WTC11 (cell line): ENCODE results near the gene RIPOR2. TPM values are rescaled to one million over a fixed set of nuclear protein-coding genes. Genes with fewer than 3 reads are reported as not detected.

ENCODE experiments used
- CBFB ChIP-seq: sonication (generic); formaldehyde crosslinking; IDR thresholded peaks from 2 replicates; pipeline ENCODE4 v1.8.1; 2022; ENCODE audit warnings: mild to moderate bottlenecking, low read depth, missing genetic modification reagents
- CREM ChIP-seq: sonication (generic); formaldehyde crosslinking; IDR thresholded peaks from 2 replicates; pipeline ENCODE4 v1.8.1; 2022; ENCODE audit warnings: mild to moderate bottlenecking, missing genetic modification reagents, moderate library complexity
- ERG ChIP-seq: fragments of 250-450 bp; sonication (Bioruptor Pico); IDR thresholded peaks from 2 replicates; pipeline ENCODE4 v1.8.0; 2021; ENCODE audit warnings: mild to moderate bottlenecking
- FOXJ3 ChIP-seq: sonication (generic); formaldehyde crosslinking; IDR thresholded peaks from 2 replicates; pipeline ENCODE4 v1.9.0; 2021; ENCODE audit warnings: missing genetic modification reagents, mild to moderate bottlenecking, borderline replicate concordance
- HMGA2 ChIP-seq: fragments of 250-450 bp; sonication (Bioruptor Pico); IDR thresholded peaks from 2 replicates; pipeline ENCODE4 v1.4.0; 2021; ENCODE audit warnings: mild to moderate bottlenecking, moderate library complexity
- HMGXB4 ChIP-seq: sonication (generic); formaldehyde crosslinking; IDR thresholded peaks from 2 replicates; pipeline ENCODE4 v1.8.1; 2023; ENCODE audit warnings: mild to moderate bottlenecking, moderate library complexity, missing genetic modification reagents
- JAZF1 ChIP-seq: fragments of 250-450 bp; sonication (Bioruptor Pico); IDR thresholded peaks from 2 replicates; pipeline ENCODE4 v1.9.0; 2021; ENCODE audit warnings: moderate library complexity, mild to moderate bottlenecking, inconsistent platforms
- MAX ChIP-seq: sonication (generic); formaldehyde crosslinking; IDR thresholded peaks from 2 replicates; pipeline ENCODE4 v1.8.0; 2022; ENCODE audit warnings: mild to moderate bottlenecking, missing genetic modification reagents
- NFYB ChIP-seq: sonication (generic); formaldehyde crosslinking; conservative IDR thresholded peaks from 2 replicates; pipeline ENCODE4 v1.8.0; 2022; ENCODE audit warnings: low read depth, missing genetic modification reagents
- NR2C2 ChIP-seq: sonication (generic); formaldehyde crosslinking; IDR thresholded peaks from 2 replicates; pipeline ENCODE4 v1.8.0; 2022; ENCODE audit warnings: mild to moderate bottlenecking, missing genetic modification reagents
- SP1 ChIP-seq: sonication (generic); formaldehyde crosslinking; conservative IDR thresholded peaks from 2 replicates; pipeline ENCODE4 v1.8.1; 2022; ENCODE audit warnings: missing genetic modification reagents
- USF2 ChIP-seq: sonication (generic); formaldehyde crosslinking; IDR thresholded peaks from 2 replicates; pipeline ENCODE4 v1.8.1; 2023; ENCODE audit warnings: mild to moderate bottlenecking, missing genetic modification reagents, moderate library complexity
- ZNF121 ChIP-seq: sonication (generic); formaldehyde crosslinking; IDR thresholded peaks from 2 replicates; pipeline ENCODE4 v1.8.0; 2023; ENCODE audit warnings: missing genetic modification reagents
- ZNF138 ChIP-seq: sonication (generic); formaldehyde crosslinking; conservative IDR thresholded peaks from 2 replicates; pipeline ENCODE4 v1.8.1; 2022; ENCODE audit warnings: mild to moderate bottlenecking, moderate library complexity, missing genetic modification reagents
- ZNF281 ChIP-seq: sonication (generic); formaldehyde crosslinking; IDR thresholded peaks from 2 replicates; pipeline ENCODE4 v1.8.0; 2023; ENCODE audit warnings: mild to moderate bottlenecking, missing genetic modification reagents
- ZNF512 ChIP-seq: sonication (generic); formaldehyde crosslinking; IDR thresholded peaks from 2 replicates; pipeline ENCODE4 v1.8.1; 2022; ENCODE audit warnings: missing genetic modification reagents, borderline replicate concordance
- total RNA-seq: library from RNA; stranded (reverse); gene quantifications from 3 replicates; pipeline ENCODE4 v1.2.3, GENCODE V29; 2021
- TF ChIP-seq, protein P1 (sequence below): sonication (generic); formaldehyde crosslinking; conservative IDR thresholded peaks from 2 replicates; pipeline ENCODE4 v1.8.1; 2023; ENCODE audit warnings: mild to moderate bottlenecking, low read depth, missing genetic modification reagents, moderate library complexity
- TF ChIP-seq, protein P2 (sequence below): fragments of 250-450 bp; sonication (Bioruptor Pico); IDR thresholded peaks from 2 replicates; pipeline ENCODE4 v1.9.0; 2021; ENCODE audit warnings: mild to moderate bottlenecking, borderline replicate concordance
- TF ChIP-seq, protein P3 (sequence below): sonication (generic); formaldehyde crosslinking; IDR thresholded peaks from 2 replicates; pipeline ENCODE4 v1.8.1; 2023; ENCODE audit warnings: mild to moderate bottlenecking, missing genetic modification reagents, moderate library complexity

Gene RIPOR2
- total RNA-seq, 1 experiment from 2014 or later, result 13.5 TPM

GRCh38 chr6:24774696-24775519 lies 160.9 kb downstream of the RIPOR2 start, which contains the start of gene GMNN (continued):
- TF ChIP-seq ZNF512 (CRISPR knock-in tag) (no peak), NFYB (CRISPR knock-in tag) (peak; percentile 76), ZNF121 (CRISPR knock-in tag) (0 out of 2 replicates have a peak, but pooled peaks have one; percentile 68), ZNF281 (CRISPR knock-in tag) (peak; percentile 75; the same call in 1 of the 2 replicates), ZNF138 (CRISPR knock-in tag) (no peak), HMGA2 (CRISPR knock-in tag) (no peak), NR2C2 (CRISPR knock-in tag) (peak; percentile 73), SP1 (peak; percentile 90), CBFB (CRISPR knock-in tag) (no peak), JAZF1 (CRISPR knock-in tag) (no peak), MAX (CRISPR knock-in tag) (peak; percentile 91), CREM (CRISPR knock-in tag) (peak; percentile 55), FOXJ3 (CRISPR knock-in tag) (no peak), ERG (no peak), HMGXB4 (CRISPR knock-in tag) (peak; percentile 86; the same call in 1 of the 2 replicates), USF2 (peak; percentile 94)
- TF ChIP-seq, protein P1, sequence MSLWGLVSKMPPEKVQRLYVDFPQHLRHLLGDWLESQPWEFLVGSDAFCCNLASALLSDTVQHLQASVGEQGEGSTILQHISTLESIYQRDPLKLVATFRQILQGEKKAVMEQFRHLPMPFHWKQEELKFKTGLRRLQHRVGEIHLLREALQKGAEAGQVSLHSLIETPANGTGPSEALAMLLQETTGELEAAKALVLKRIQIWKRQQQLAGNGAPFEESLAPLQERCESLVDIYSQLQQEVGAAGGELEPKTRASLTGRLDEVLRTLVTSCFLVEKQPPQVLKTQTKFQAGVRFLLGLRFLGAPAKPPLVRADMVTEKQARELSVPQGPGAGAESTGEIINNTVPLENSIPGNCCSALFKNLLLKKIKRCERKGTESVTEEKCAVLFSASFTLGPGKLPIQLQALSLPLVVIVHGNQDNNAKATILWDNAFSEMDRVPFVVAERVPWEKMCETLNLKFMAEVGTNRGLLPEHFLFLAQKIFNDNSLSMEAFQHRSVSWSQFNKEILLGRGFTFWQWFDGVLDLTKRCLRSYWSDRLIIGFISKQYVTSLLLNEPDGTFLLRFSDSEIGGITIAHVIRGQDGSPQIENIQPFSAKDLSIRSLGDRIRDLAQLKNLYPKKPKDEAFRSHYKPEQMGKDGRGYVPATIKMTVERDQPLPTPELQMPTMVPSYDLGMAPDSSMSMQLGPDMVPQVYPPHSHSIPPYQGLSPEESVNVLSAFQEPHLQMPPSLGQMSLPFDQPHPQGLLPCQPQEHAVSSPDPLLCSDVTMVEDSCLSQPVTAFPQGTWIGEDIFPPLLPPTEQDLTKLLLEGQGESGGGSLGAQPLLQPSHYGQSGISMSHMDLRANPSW (CRISPR knock-in tag), result no peak
- TF ChIP-seq, protein P2, sequence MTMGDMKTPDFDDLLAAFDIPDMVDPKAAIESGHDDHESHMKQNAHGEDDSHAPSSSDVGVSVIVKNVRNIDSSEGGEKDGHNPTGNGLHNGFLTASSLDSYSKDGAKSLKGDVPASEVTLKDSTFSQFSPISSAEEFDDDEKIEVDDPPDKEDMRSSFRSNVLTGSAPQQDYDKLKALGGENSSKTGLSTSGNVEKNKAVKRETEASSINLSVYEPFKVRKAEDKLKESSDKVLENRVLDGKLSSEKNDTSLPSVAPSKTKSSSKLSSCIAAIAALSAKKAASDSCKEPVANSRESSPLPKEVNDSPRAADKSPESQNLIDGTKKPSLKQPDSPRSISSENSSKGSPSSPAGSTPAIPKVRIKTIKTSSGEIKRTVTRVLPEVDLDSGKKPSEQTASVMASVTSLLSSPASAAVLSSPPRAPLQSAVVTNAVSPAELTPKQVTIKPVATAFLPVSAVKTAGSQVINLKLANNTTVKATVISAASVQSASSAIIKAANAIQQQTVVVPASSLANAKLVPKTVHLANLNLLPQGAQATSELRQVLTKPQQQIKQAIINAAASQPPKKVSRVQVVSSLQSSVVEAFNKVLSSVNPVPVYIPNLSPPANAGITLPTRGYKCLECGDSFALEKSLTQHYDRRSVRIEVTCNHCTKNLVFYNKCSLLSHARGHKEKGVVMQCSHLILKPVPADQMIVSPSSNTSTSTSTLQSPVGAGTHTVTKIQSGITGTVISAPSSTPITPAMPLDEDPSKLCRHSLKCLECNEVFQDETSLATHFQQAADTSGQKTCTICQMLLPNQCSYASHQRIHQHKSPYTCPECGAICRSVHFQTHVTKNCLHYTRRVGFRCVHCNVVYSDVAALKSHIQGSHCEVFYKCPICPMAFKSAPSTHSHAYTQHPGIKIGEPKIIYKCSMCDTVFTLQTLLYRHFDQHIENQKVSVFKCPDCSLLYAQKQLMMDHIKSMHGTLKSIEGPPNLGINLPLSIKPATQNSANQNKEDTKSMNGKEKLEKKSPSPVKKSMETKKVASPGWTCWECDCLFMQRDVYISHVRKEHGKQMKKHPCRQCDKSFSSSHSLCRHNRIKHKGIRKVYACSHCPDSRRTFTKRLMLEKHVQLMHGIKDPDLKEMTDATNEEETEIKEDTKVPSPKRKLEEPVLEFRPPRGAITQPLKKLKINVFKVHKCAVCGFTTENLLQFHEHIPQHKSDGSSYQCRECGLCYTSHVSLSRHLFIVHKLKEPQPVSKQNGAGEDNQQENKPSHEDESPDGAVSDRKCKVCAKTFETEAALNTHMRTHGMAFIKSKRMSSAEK (CRISPR knock-in tag), result no peak
- TF ChIP-seq, protein P3, sequence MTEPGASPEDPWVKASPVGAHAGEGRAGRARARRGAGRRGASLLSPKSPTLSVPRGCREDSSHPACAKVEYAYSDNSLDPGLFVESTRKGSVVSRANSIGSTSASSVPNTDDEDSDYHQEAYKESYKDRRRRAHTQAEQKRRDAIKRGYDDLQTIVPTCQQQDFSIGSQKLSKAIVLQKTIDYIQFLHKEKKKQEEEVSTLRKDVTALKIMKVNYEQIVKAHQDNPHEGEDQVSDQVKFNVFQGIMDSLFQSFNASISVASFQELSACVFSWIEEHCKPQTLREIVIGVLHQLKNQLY (CRISPR knock-in tag), result no peak; the same call in 1 of the 2 replicates
